HepG2 (cell line): ENCODE data around the gene MOGAT3.

Experiments
- CTCF ChIP-seq: sonication (generic); formaldehyde crosslinking; IDR thresholded peaks from 2 replicates; pipeline ENCODE4 v1.5.0; 2020; ENCODE audit warnings: mild to moderate bottlenecking, missing genetic modification reagents, moderate library complexity
- MXI1 ChIP-seq: IDR thresholded peaks from 3 replicates; pipeline ENCODE4 v1.6.1; 2012; ENCODE audit warnings: low read depth, low read length, inconsistent platforms, borderline replicate concordance
- SUZ12 ChIP-seq: fragments of 150-350 bp; IDR thresholded peaks from 2 replicates; pipeline ENCODE4 v1.6.1; 2014; ENCODE audit warnings: low read depth, low read length
- TIGD3 ChIP-seq: sonication (generic); formaldehyde crosslinking; IDR thresholded peaks from 2 replicates; pipeline ENCODE4 v1.5.1; 2020; ENCODE audit warnings: mild to moderate bottlenecking, missing genetic modification reagents, borderline replicate concordance

- TF ChIP-seq SUZ12 (no peak), TIGD3 (CRISPR knock-in tag) (no peak), CTCF (CRISPR knock-in tag) (no peak), MXI1 (no peak)
Measured at GRCh38 chr7:101155303-101155702, 45.5 kb downstream of the MOGAT3 start.
